ENCODE measurements around the gene EPHA4.

GRCh38 chr2:221381928-221382488 is 190.1 kb downstream of the EPHA4 start:
- TF ChIP-seq CTCF (IDR thresholded peaks at IDR 0.05; ENCODE audit: low read length) (no peak), EZH2 (optimal IDR thresholded peaks at IDR 0.05; ENCODE audit: low read depth, low read length) (no peak), EZH2phosphoT487 (IDR thresholded peaks at IDR 0.05; ENCODE audit: low read length) (no peak)
